ENCODE data around the gene PLPPR1. TPM values are rescaled to one million over a fixed set of nuclear protein-coding genes. Genes with fewer than 3 reads are reported as not detected.

PLPPR1 gene
- total RNA-seq, 4 donors from 2014 or later: not detected

- TF ChIP-seq CTCF (IDR thresholded peaks at IDR 0.05; ENCODE audit: low read depth): no peak
Observed at GRCh38 chr9:101119206-101119819, 90.8 kb downstream of the PLPPR1 start.

- TF ChIP-seq CTCF (IDR thresholded peaks at IDR 0.05; ENCODE audit: low read depth): no peak
Observed at GRCh38 chr9:101121836-101122399, 93.4 kb downstream of the PLPPR1 start.

GRCh38 chr9:101126556-101126955 lies 98.0 kb downstream of the PLPPR1 start:
- no peak for TF ChIP-seq CTCF (IDR thresholded peaks at IDR 0.05; ENCODE audit: low read depth)

GRCh38 chr9:101128623-101129022 lies 100.1 kb downstream of the PLPPR1 start:
- TF ChIP-seq CTCF (IDR thresholded peaks at IDR 0.05; ENCODE audit: low read depth): no peak

GRCh38 chr9:101130054-101130453 lies 101.5 kb downstream of the PLPPR1 start:
- no peak for TF ChIP-seq CTCF (IDR thresholded peaks at IDR 0.05; ENCODE audit: low read depth)

GRCh38 chr9:101131326-101131725 lies 102.8 kb downstream of the PLPPR1 start:
- no peak for TF ChIP-seq CTCF (IDR thresholded peaks at IDR 0.05; ENCODE audit: low read depth)

GRCh38 chr9:101132801-101133200 lies 104.3 kb downstream of the PLPPR1 start:
- TF ChIP-seq CTCF (IDR thresholded peaks at IDR 0.05; ENCODE audit: low read depth): no peak
